HCT116 (cell line): ENCODE results near the gene CELA2B.
"Not testable (repeated sequence)": the region's sequence is repeated elsewhere in the genome, so short reads cannot be mapped to it uniquely, and the experiment has no call there.

Experiments
- ATF3 ChIP-seq: IDR thresholded peaks from 2 replicates; pipeline ENCODE4 v1.6.1; 2012
- CEBPB ChIP-seq: IDR thresholded peaks from 2 replicates; pipeline ENCODE4 v1.6.1; 2012; ENCODE audit warnings: low read depth
- CTCF ChIP-seq, 3 experiments: fragments of 200-600 bp in 1 of 3; sonication (generic) in 1 of 3; IDR thresholded peaks in 2 of 3; conservative IDR thresholded peaks in 1 of 3; 2 replicates each; pipeline ENCODE4 v1.5.1; 2012 to 2017; ENCODE audit warnings: low read depth in 2 of 3, low read length in 2 of 3, antibody characterized with exemption in 1 of 3, borderline replicate concordance in 1 of 3, control low read depth in 1 of 3, mild to moderate bottlenecking in 1 of 3, mixed read lengths in 1 of 3, mixed run types in 1 of 3, moderate library complexity in 1 of 3; ENCODE audit not compliant: insufficient read depth in 1 of 3
- EZH2 ChIP-seq: fragments of 200-600 bp; sonication (generic); IDR thresholded peaks from 2 replicates; pipeline ENCODE4 v1.6.1; 2017; ENCODE audit warnings: antibody characterized with exemption, mixed run types
- FOSL1 ChIP-seq: IDR thresholded peaks from 2 replicates; pipeline ENCODE4 v1.6.1; 2012; ENCODE audit warnings: low read depth
- JUND ChIP-seq: IDR thresholded peaks from 2 replicates; pipeline ENCODE4 v1.6.1; 2012
- POLR2A ChIP-seq: IDR thresholded peaks from 2 replicates; pipeline ENCODE4 v1.7.0; 2011; ENCODE audit warnings: borderline replicate concordance; ENCODE audit not compliant: insufficient read depth, insufficient read length; ENCODE audit errors: extremely low read depth
- POLR2AphosphoS5 ChIP-seq: IDR thresholded peaks from 2 replicates; pipeline ENCODE4 v1.6.1; 2011; ENCODE audit warnings: mild to moderate bottlenecking, low read depth, low read length, moderate library complexity
- REST ChIP-seq: IDR thresholded peaks from 2 replicates; pipeline ENCODE4 v1.6.1; 2012; ENCODE audit warnings: low read depth
- SIN3A ChIP-seq: IDR thresholded peaks from 2 replicates; pipeline ENCODE4 v1.6.1; 2012; ENCODE audit warnings: low read depth
- YY1 ChIP-seq: IDR thresholded peaks from 2 replicates; pipeline ENCODE4 v1.6.1; 2011; ENCODE audit warnings: low read length, low read depth, moderate library complexity, mild to moderate bottlenecking; ENCODE audit not compliant: insufficient replicate concordance; ENCODE audit errors: extremely low read depth

GRCh38 chr1:15469821-15470448 lies 6.0 kb upstream of the CELA2B start:
- not testable (repeated sequence) for TF ChIP-seq SIN3A; CTCF (IDR thresholded peaks at IDR 0.05 in 2 of 3, conservative IDR thresholded peaks at IDR 0.05 in 1 of 3; ENCODE audit: borderline replicate concordance in 1 of 3, insufficient read depth in 1 of 3, low read depth in 2 of 3, low read length in 2 of 3); JUND; POLR2A; FOSL1; YY1; EZH2; ATF3; CEBPB; REST; POLR2AphosphoS5
